DND-41 (cell line): Measurements from ENCODE around the gene MTARC1.

Source experiments
- CTCF ChIP-seq: IDR thresholded peaks from 2 replicates; pipeline ENCODE4 v1.5.1; 2012; ENCODE audit warnings: borderline replicate concordance, low read length, moderate library complexity, mild to moderate bottlenecking; ENCODE audit not compliant: poor library complexity, severe bottlenecking; ENCODE audit errors: extremely low read depth
- EZH2 ChIP-seq: IDR thresholded peaks from 3 replicates; pipeline ENCODE4 v1.6.1; 2012; ENCODE audit warnings: borderline replicate concordance, low read depth, mild to moderate bottlenecking, moderate library complexity, low read length, inconsistent platforms; ENCODE audit not compliant: severe bottlenecking

- TF ChIP-seq CTCF (no peak), EZH2 (no peak)
Observed at GRCh38 chr1:220815409-220815808, 28.7 kb downstream of the MTARC1 start.
